Mesendoderm (in vitro differentiated cells): ENCODE results near the gene SGMS1.
"Not testable (repeated sequence)": the region's sequence is repeated elsewhere in the genome, so short reads cannot be mapped to it uniquely, and the experiment has no call there.

Source experiments
- DNase-seq: peaks from one replicate; pipeline ENCODE4 v3.0.0; 2013
- H2AK5ac ChIP-seq: 2 replicates; pipeline ENCODE4 v1.6.1; 2013; ENCODE audit warnings: low read length, inconsistent platforms
- H2BK120ac ChIP-seq: 2 replicates; pipeline ENCODE4 v1.6.1; 2013; ENCODE audit warnings: low read depth, mild to moderate bottlenecking, low read length, moderate library complexity, mixed read lengths
- H2BK15ac ChIP-seq: replicated peaks from 2 replicates; pipeline ENCODE4 v1.6.1; 2013; ENCODE audit warnings: low read depth, mild to moderate bottlenecking, moderate library complexity
- H2BK5ac ChIP-seq: 2 replicates; pipeline ENCODE4 v1.6.1; 2013; ENCODE audit warnings: low read length, inconsistent platforms
- H3K18ac ChIP-seq: 2 replicates; pipeline ENCODE4 v1.6.1; 2013; ENCODE audit warnings: mild to moderate bottlenecking, low read length, mixed read lengths
- H3K23ac ChIP-seq: one replicate; pipeline ENCODE4 v1.6.1; 2013; ENCODE audit warnings: low read length
- H3K27ac ChIP-seq: 2 replicates; pipeline ENCODE4 v1.5.1; 2013; ENCODE audit warnings: low read depth, mild to moderate bottlenecking, inconsistent platforms, low read length, moderate library complexity
- H3K27me3 ChIP-seq: 2 replicates; pipeline ENCODE4 v1.6.1; 2013; ENCODE audit warnings: low read length, control low read depth, mild to moderate bottlenecking, inconsistent platforms; ENCODE audit not compliant: insufficient read depth, poor library complexity
- H3K36me3 ChIP-seq: 2 replicates; pipeline ENCODE4 v1.6.1; 2013; ENCODE audit warnings: low read length, inconsistent platforms; ENCODE audit not compliant: control insufficient read depth, insufficient read depth
- H3K4ac ChIP-seq: one replicate; pipeline ENCODE4 v1.6.1; 2013; ENCODE audit warnings: low read depth, mild to moderate bottlenecking, low read length, moderate library complexity
- H3K4me1 ChIP-seq: 2 replicates; pipeline ENCODE4 v1.6.1; 2013; ENCODE audit warnings: low read depth, low read length, inconsistent platforms; ENCODE audit not compliant: control insufficient read depth
- H3K4me2 ChIP-seq: 2 replicates; pipeline ENCODE4 v1.6.1; 2013; ENCODE audit warnings: low read length
- H3K4me3 ChIP-seq: 2 replicates; pipeline ENCODE4 v1.5.1; 2013; ENCODE audit warnings: mild to moderate bottlenecking, low read length
- H3K56ac ChIP-seq: one replicate; pipeline ENCODE4 v1.6.1; 2013; ENCODE audit warnings: low read length
- H3K79me1 ChIP-seq: 2 replicates; pipeline ENCODE4 v1.6.1; 2013; ENCODE audit warnings: low read length, inconsistent platforms
- H3K79me2 ChIP-seq: 2 replicates; pipeline ENCODE4 v1.6.1; 2013; ENCODE audit warnings: mild to moderate bottlenecking, low read length; ENCODE audit not compliant: control insufficient read depth, insufficient read depth
- H3K9ac ChIP-seq: 2 replicates; pipeline ENCODE4 v1.6.1; 2013; ENCODE audit warnings: low read length, inconsistent platforms
- H4K5ac ChIP-seq: one replicate; pipeline ENCODE4 v1.6.1; 2013; ENCODE audit warnings: low read length
- H4K8ac ChIP-seq: one replicate; pipeline ENCODE4 v1.6.1; 2013; ENCODE audit warnings: low read depth, mild to moderate bottlenecking, control low read depth, low read length, moderate library complexity
- WGBS: extraction: QIAGEN DNeasy Blood & Tissue Kit; methylation state at CpG from one replicate; pipeline ENCODE4 v1.1.7; 2013; ENCODE audit warnings: low lambda C conversion rate, missing lambda C conversion rate; ENCODE audit not compliant: insufficient coverage; ENCODE audit errors: extremely low coverage; 5-methylcytosine and 5-hydroxymethylcytosine counted together

Gene SGMS1

GRCh38 chr10:50653142-50653541 is 29.4 kb upstream of the SGMS1 start:
- Histone ChIP-seq H3K27ac (no peak overlapping the region), H4K8ac (no peak overlapping the region), H2BK120ac (no peak overlapping the region), H3K4me2 (no peak overlapping the region), H3K18ac (no peak overlapping the region), H3K79me2 (no peaks in the 10 kb centered on the region), H4K5ac (no peak overlapping the region), H2AK5ac (no peak overlapping the region), H3K27me3 (no peaks in the 10 kb centered on the region), H2BK5ac (no peak overlapping the region), H3K23ac (no peak overlapping the region), H3K4me1 (no peaks in the 10 kb centered on the region), H3K36me3 (no peaks in the 10 kb centered on the region), H3K4me3 (no peak overlapping the region), H3K9ac (no peak overlapping the region), H2BK15ac (no peak overlapping the region), H3K79me1 (no peaks in the 10 kb centered on the region), H3K56ac (no peak overlapping the region), H3K4ac (no peak overlapping the region)
- no CpG with 5 or more reads among the region's 3 CpGs for WGBS
- no peak for DNase-seq

DNA sequence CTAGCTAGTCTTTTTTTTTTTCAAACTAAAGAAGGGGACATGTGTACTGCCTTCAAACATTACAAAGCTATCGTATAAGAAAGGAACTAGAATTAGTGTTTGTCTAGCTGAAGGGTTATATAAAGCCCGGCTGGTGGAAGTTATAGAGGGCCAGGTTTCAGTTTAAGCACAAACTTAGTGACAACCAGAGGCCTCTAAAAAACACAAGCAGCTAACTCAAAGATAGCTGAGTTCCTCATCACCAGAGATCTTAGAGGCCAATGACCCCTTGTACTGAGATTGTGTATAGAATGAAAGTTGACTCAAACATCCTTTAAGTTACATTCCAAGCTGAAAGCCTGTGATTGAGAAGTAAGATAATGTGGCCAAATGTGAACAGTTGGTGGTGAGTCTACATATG is 28.1 kb upstream of the SGMS1 start:
- Histone ChIP-seq H4K8ac (no peak overlapping the region), H2BK120ac (no peak overlapping the region), H3K56ac (no peak overlapping the region), H4K5ac (no peak overlapping the region), H3K36me3 (no peaks in the 10 kb centered on the region), H3K79me1 (no peaks in the 10 kb centered on the region), H3K23ac (no peak overlapping the region), H2BK5ac (no peak overlapping the region), H3K18ac (no peak overlapping the region), H3K4me2 (no peak overlapping the region), H3K27ac (no peak overlapping the region), H3K79me2 (no peaks in the 10 kb centered on the region), H2BK15ac (no peak overlapping the region), H3K4me1 (no peaks in the 10 kb centered on the region), H2AK5ac (no peak overlapping the region), H3K27me3 (no peaks in the 10 kb centered on the region), H3K4me3 (no peak overlapping the region), H3K9ac (no peak overlapping the region), H3K4ac (no peak overlapping the region)
- WGBS, result no CpG with 5 or more reads among the region's 2 CpGs
- no peak for DNase-seq

DNA sequence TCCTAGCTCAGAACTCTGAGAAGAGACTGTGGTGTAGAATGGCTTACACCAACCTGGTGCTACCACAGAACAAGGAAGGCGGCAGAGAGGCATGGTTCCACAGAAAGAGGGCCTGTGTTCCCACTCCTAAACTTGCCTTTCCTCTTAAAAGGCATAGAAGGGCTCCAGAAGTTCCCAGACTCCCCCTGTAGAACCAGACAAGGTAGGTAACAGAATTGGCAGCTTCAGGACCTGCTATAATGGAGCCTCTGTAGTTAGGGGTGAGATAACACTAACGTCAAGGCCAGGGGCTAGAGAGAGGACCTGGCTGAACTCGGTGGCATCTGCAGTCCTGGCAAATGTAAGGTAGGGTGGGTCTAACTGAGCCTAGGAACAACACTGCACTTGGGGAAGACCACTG is 26.7 kb upstream of the SGMS1 start:
- Histone ChIP-seq H2BK120ac (no peak overlapping the region), H3K4me3 (no peak overlapping the region), H3K56ac (no peak overlapping the region), H2AK5ac (no peak overlapping the region), H2BK5ac (no peak overlapping the region), H3K18ac (no peak overlapping the region), H3K4me1 (no peaks in the 10 kb centered on the region), H3K4me2 (no peak overlapping the region), H4K5ac (no peak overlapping the region), H3K23ac (no peak overlapping the region), H4K8ac (no peak overlapping the region), H3K27ac (no peak overlapping the region), H3K36me3 (no peaks in the 10 kb centered on the region), H3K9ac (no peak overlapping the region), H2BK15ac (no peak overlapping the region), H3K79me2 (no peaks in the 10 kb centered on the region), H3K79me1 (no peaks in the 10 kb centered on the region), H3K27me3 (no peaks in the 10 kb centered on the region), H3K4ac (no peak overlapping the region)
- DNase-seq, result no peak
- no CpG with 5 or more reads among the region's 3 CpGs for WGBS

GRCh38 chr10:50648935-50649227 is 25.1 kb upstream of the SGMS1 start:
- Histone ChIP-seq H3K4ac (no peak overlapping the region), H3K79me2 (no peaks in the 10 kb centered on the region), H3K4me3 (no peak overlapping the region), H2BK120ac (no peak overlapping the region), H3K27me3 (no peaks in the 10 kb centered on the region), H3K27ac (no peak overlapping the region), H3K36me3 (no peaks in the 10 kb centered on the region), H2BK5ac (no peak overlapping the region), H2BK15ac (no peak overlapping the region), H3K18ac (no peak overlapping the region), H3K4me1 (no peaks in the 10 kb centered on the region), H3K4me2 (no peak overlapping the region), H2AK5ac (no peak overlapping the region), H3K9ac (no peak overlapping the region), H3K56ac (no peak overlapping the region), H3K23ac (no peak overlapping the region), H4K5ac (no peak overlapping the region), H3K79me1 (no peaks in the 10 kb centered on the region), H4K8ac (no peak overlapping the region)
- DNase-seq, result no peak
- no CpG with 5 or more reads among the region's 1 CpG for WGBS

DNA sequence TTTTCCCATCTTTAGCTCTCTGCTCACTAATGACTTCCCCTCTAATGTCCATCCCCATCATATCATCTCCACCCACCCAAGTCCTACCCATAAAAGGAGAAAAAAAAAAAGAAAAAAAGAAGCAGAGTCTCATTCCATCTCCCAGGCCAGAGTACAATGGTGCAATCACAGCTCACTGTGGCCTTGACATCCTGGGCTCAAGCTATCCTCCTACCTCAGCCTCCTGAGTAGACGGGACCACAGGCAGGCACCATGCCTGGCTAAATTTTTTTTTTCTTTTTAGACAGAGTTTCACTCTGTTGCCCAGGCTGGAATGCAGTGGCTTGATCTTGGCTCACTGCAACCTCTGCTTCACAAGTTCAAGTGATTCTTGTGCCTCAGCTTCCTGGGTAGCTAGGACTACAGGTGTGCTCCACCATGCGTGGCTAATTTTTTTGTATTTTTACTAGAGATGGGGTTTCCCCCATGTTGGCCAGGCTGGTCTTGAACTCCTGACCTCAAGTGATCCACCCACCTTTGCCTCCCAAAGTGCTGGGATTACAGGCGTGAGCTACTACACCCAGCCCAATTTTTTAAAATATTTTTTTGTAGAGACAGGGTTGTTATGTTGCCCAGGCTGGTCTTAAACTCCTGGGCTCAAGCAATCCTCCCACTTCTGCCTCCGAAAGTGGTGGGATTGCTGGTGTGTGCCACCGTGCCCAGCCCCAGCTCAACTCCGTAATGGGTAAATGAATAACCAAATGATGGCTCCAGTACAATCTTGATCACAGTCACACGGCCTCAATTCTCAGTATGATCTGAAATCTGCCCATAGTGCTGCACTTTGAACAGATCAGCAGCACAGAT is 24.6 kb upstream of the SGMS1 start:
- H3K27ac ChIP-seq, result no peak overlapping the region
- no peak overlapping the region for H4K8ac ChIP-seq
- H3K79me1 ChIP-seq, result no peaks in the 10 kb centered on the region
- H3K36me3 ChIP-seq, result no peaks in the 10 kb centered on the region
- H3K4me2 ChIP-seq, result no peak overlapping the region
- no peaks in the 10 kb centered on the region for H3K79me2 ChIP-seq
- H4K5ac ChIP-seq, result no peak overlapping the region
- no peak overlapping the region for H2BK120ac ChIP-seq
- H2AK5ac ChIP-seq, result no peak overlapping the region
- WGBS, result no CpG with 5 or more reads among the region's 7 CpGs
- no peak overlapping the region for H3K18ac ChIP-seq
- no peak overlapping the region for H3K4ac ChIP-seq
- H3K56ac ChIP-seq, result no peak overlapping the region
- no peak for DNase-seq
- H2BK15ac ChIP-seq, result no peak overlapping the region
- H3K27me3 ChIP-seq, result no peaks in the 10 kb centered on the region
- no peak overlapping the region for H3K4me3 ChIP-seq
- no peak overlapping the region for H3K23ac ChIP-seq
- H3K4me1 ChIP-seq, result no peaks in the 10 kb centered on the region
- H2BK5ac ChIP-seq, result no peak overlapping the region
- no peak overlapping the region for H3K9ac ChIP-seq

- not testable (repeated sequence) for H2BK15ac ChIP-seq, H2BK5ac ChIP-seq, H3K4me1 ChIP-seq, H4K5ac ChIP-seq, H3K4me3 ChIP-seq, H3K79me2 ChIP-seq, H2AK5ac ChIP-seq, H2BK120ac ChIP-seq, H3K23ac ChIP-seq, H3K4ac ChIP-seq, H3K9ac ChIP-seq, H3K18ac ChIP-seq, DNase-seq, H3K36me3 ChIP-seq, H3K4me2 ChIP-seq, H3K56ac ChIP-seq, H3K27ac ChIP-seq, H3K79me1 ChIP-seq, H4K8ac ChIP-seq, H3K27me3 ChIP-seq
- 100% methylated on average over 1 of the region's 1 CpG for WGBS
These were observed 23.6 kb upstream of the SGMS1 start for GRCh38 chr10:50647350-50647749.
